ENCODE data around the gene FAM89B. TPM values are rescaled to one million over a fixed set of nuclear protein-coding genes. Genes with fewer than 3 reads are reported as not detected.
A peak's percentile ranks its signal among the peaks of the same experiment; 100 is the strongest.
"Not testable (repeated sequence)": the region's sequence is repeated elsewhere in the genome, so short reads cannot be mapped to it uniquely, and the experiment has no call there.

The FAM89B gene
- total RNA-seq, result 10 to 100 TPM; 12.8 to 22.7 TPM

DNA sequence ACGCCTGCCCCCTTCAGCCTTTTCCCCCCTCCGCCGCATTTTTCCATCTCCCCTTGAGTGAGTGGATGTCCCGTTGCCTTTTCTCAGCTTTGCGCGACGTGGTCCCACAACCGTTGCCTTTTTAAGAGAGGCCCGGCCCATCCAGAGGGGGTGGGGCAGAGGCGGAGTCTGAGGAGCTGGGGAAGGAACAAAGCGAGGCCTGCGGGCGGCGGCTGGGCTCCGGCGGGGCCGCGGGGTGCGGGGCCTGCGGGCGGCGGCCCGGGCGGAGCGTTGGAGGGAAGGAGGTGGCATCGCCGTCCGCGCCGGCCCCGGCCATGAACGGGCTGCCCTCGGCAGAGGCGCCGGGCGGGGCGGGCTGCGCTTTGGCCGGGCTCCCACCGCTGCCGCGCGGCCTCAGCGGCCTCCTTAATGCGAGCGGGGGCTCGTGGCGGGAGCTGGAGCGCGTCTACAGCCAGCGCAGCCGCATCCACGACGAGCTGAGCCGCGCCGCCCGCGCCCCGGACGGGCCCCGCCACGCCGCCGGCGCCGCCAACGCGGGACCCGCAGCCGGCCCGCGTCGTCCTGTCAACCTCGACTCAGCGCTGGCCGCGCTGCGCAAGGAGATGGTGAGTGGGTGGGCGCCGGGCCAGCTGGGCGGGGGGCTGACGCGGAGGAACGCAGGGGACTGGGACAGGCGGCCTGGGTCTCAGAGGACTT is at the start of gene FAM89B:
TSS of gene FAM89B (plus strand) at position 183 of the 696 bp plus-strand sequence. CDS start at position 315, 132 bp downstream.
- peak; percentile 94 for DNase-seq
- H3K36me3 Mint-ChIP-seq (ENCODE audit: low read depth), result peaks cover 37% of the 10 kb centered on the region
- intact Hi-C loops (cut with DNase I, micrococcal nuclease), result loop anchor here (1.0 to 5.0 kb wide), 8 partner anchors 140 to 795 kb away; partner anchors contain the start of genes ATG2A (in 1 of the 2), CFL1 (in 1 of the 2), EHD1 (in 1 of the 2) and KAT5 (in 1 of the 2)
- no peaks in the 10 kb centered on the region for H3K27me3 Mint-ChIP-seq
- CTCF ChIA-PET, result interaction anchor here (0.5 to 4.6 kb wide), 14 partner anchors 10 to 1327 kb away, joined by 3 to 42 read pairs (median 4); partner anchors contain the start of gene PCNX3
- ATAC-seq, result peak; percentile 7
- POLR2A ChIA-PET, result interaction anchor here (0.7 to 1.9 kb wide), 8 partner anchors 15 to 762 kb away, joined by 3 to 9 read pairs (median 3); partner anchors contain the start of gene MALAT1
- peaks cover 48% of the 10 kb centered on the region for H3K4me1 Mint-ChIP-seq
- no peaks in the 10 kb centered on the region for H3K9me3 Mint-ChIP-seq (ENCODE audit: low read depth)
- H3K4me3 Mint-ChIP-seq, result peak within 1 kb of the TSS; percentile 97
- H3K27ac Mint-ChIP-seq, result peak within 1 kb of the TSS; percentile 89

DNA sequence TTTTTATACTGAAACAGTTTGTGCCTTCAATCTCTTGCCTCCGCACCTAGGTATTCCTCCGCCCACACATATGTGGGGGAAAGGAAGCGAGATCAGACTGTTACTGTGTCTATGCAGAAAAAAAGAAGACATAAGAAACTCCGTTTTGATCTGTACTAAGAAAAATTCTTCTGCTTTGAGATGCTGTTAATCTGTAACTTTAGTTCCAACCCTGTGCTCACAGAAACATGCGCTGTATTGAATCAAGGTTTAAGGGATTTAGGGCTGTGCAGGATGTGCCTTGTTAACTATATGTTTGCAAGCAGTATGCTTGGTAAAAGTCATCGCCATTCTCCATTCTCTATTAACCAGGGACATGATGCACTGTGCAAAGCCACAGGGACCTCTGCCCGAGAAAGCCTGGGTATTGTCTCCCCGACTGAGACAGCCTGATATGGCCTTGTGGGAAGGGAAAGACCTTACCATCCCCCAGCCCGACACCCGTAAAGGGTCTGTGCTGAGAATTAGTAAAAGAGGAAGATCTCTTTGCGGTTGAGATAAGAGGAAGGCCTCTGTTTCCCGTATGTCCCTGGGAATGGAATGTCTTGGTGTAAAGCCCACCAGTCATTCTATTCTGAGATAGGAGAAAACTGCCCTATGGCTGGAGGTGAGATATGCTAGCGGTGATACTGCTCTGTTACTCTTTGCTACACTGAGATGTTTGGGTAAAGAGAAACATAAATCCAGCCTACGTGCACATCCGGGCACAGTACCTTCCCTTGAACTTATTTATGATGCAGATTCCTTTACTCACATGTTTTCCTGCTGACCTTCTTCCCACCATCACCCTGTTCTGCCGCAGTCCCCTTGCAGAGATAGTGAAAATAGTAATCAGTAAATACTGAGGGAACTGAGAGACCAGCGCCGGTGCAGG is 49.4 kb upstream of the FAM89B start:
- H3K9me3 Mint-ChIP-seq (ENCODE audit: low read depth); H3K27me3 Mint-ChIP-seq; intact Hi-C loops (cut with DNase I, micrococcal nuclease): not testable (repeated sequence)
- POLR2A ChIA-PET, result interaction anchor here (1.1 kb wide), 1 partner anchor 17 kb away, joined by 3 read pairs; no protein-coding TSS in a partner anchor
- Mint-ChIP-seq H3K36me3 (ENCODE audit: low read depth) (peaks cover 13% of the 10 kb centered on the region), H3K27ac (peak overlapping the region; percentile 93), H3K4me3 (peak overlapping the region; percentile 74), H3K4me1 (peaks cover 43% of the 10 kb centered on the region)
- CTCF ChIA-PET, result interaction anchor here (1.3 kb wide), 1 partner anchor 107 kb away, joined by 3 read pairs; no protein-coding TSS in a partner anchor
- peak; percentile 57 for DNase-seq
- peak; percentile 23 for ATAC-seq

DNA sequence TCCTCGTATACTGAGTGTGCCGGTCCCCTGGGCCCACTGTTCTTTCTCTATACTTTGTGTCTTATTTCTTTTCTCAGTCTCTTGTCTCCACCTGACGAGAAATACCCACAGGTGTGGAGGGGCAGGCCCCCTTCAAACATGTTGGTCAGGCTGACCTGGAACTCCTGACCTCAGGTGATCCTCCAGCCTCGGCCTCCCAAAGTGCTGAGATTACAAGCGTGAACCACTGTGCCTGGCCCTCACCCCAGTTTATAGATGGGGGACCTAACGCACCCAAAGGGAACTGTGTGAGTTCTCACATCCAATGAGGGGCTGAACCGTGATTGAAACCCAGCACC is 48.7 kb upstream of the FAM89B start:
- H3K4me3 Mint-ChIP-seq, result peak overlapping the region; percentile 74
- H3K9me3 Mint-ChIP-seq (ENCODE audit: low read depth); H3K27me3 Mint-ChIP-seq; DNase-seq; intact Hi-C loops (cut with DNase I, micrococcal nuclease): not testable (repeated sequence)
- peaks cover 43% of the 10 kb centered on the region for H3K4me1 Mint-ChIP-seq
- H3K36me3 Mint-ChIP-seq (ENCODE audit: low read depth), result peaks cover 13% of the 10 kb centered on the region
- ATAC-seq, result peak; percentile 10
- CTCF ChIA-PET, result interaction anchor here (0.5 to 3.8 kb wide), 2 partner anchors 9 to 17 kb away, joined by 3 to 26 read pairs; no protein-coding TSS in a partner anchor
- peak overlapping the region; percentile 93 for H3K27ac Mint-ChIP-seq
- POLR2A ChIA-PET, result interaction anchor here (0.9 to 1.1 kb wide), 2 partner anchors 17 to 98 kb away, joined by 3 read pairs; no protein-coding TSS in a partner anchor

DNA sequence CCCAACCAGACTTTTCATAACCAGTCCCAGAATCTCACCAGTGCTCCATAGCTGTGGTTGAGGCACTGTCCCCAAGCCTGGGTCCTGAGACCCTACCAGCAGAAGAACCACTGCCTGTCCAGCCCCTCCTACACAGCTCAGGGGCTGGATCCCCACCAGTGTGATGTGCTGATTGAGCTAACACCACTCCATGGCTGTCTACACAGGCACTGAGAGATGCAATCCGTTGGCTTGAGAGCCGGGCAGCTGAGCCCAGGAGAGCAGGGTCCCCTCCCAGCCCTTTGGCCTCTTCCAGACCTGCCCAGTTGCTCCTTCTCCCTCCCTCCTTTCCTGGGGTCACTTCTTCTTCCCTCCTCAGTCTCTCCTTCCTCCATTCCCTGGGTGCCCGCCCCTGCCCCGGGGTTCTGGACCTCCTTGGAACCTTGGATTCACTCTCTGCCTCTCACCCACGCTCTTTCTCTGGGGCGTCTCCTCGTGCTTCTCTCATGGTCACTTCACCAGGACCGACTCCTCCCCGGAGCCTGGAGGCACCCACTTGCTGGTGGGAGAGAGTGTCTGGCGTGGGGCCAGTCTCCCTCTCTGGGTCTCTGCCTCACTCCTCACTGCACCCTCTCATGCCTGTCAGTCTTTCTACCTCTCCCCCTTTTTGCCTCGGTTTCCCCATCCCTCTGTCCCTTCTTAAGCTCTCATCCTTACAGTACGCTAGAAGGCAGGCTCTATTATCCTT is 48.2 kb upstream of the FAM89B start:
- Mint-ChIP-seq H3K27ac (peak overlapping the region; percentile 93), H3K36me3 (ENCODE audit: low read depth) (peaks cover 16% of the 10 kb centered on the region), H3K4me1 (peaks cover 48% of the 10 kb centered on the region), H3K4me3 (peak overlapping the region; percentile 74), H3K9me3 (ENCODE audit: low read depth) (no peaks in the 10 kb centered on the region), H3K27me3 (no peaks in the 10 kb centered on the region)
- CTCF ChIA-PET, result interaction anchor here (0.5 to 3.8 kb wide), 5 partner anchors 9 to 256 kb away, joined by 3 to 26 read pairs (median 4); no protein-coding TSS in a partner anchor
- POLR2A ChIA-PET, result interaction anchor here (0.9 to 1.5 kb wide), 4 partner anchors 17 to 99 kb away, joined by 3 to 4 read pairs (median 3); partner anchors contain the start of gene PCNX3
- ATAC-seq (peak; percentile 11), DNase-seq (no peak)
- intact Hi-C loops (cut with DNase I, micrococcal nuclease), result loop anchor here in 1 of 2 experiments (1.0 to 2.0 kb wide), 2 partner anchors 91 to 395 kb away; partner anchors contain the start of genes C11orf68, DRAP1, MAP3K11 and PCNX3

DNA sequence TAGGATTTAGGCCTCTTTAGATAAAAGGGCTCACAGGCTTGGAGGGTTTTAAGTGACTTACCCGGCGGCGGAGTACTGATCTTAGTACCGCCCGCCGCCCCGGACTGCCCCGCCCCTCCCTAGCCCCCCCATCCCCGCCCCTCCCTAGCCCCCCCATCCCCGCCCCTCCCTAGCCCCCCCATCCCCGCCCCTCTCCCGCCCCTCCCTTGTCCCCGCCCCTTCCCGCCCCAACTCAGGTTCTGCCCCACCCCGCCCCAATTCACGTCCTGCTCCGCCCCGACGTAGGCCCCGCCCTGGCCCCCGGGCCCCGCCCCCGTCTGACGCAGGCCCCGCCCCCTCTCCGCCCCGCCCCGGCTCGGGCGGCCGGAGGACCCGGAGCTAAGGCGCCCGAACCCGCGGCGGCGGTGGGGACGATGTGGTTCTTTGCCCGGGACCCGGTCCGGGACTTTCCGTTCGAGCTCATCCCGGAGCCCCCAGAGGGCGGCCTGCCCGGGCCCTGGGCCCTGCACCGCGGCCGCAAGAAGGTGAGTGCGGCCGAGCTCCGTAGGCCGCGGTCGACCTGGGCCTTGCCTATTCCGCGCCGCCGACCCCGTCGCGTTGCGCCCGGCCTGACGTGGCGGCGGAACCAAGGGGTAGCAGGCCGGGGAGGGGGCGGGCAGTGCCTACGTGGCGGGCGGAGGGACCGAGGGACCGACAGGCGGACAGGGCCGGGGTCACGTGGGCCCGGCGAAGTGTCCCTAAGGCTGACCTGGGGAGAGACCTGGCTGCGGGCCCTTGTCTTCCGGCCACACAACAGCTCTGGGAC is 47.4 kb upstream of the FAM89B start, which contains the start of gene SCYL1:
TSS of gene SCYL1 (plus strand) at position 343 of the 805 bp plus-strand sequence. CDS start at position 414, 71 bp downstream.
- intact Hi-C loops (cut with DNase I, micrococcal nuclease), result loop anchor here in 1 of 2 experiments (1.0 to 2.0 kb wide), 8 partner anchors 15 to 477 kb away; partner anchors contain the start of genes BANF1, C11orf68, DRAP1 and EIF1AD

DNA sequence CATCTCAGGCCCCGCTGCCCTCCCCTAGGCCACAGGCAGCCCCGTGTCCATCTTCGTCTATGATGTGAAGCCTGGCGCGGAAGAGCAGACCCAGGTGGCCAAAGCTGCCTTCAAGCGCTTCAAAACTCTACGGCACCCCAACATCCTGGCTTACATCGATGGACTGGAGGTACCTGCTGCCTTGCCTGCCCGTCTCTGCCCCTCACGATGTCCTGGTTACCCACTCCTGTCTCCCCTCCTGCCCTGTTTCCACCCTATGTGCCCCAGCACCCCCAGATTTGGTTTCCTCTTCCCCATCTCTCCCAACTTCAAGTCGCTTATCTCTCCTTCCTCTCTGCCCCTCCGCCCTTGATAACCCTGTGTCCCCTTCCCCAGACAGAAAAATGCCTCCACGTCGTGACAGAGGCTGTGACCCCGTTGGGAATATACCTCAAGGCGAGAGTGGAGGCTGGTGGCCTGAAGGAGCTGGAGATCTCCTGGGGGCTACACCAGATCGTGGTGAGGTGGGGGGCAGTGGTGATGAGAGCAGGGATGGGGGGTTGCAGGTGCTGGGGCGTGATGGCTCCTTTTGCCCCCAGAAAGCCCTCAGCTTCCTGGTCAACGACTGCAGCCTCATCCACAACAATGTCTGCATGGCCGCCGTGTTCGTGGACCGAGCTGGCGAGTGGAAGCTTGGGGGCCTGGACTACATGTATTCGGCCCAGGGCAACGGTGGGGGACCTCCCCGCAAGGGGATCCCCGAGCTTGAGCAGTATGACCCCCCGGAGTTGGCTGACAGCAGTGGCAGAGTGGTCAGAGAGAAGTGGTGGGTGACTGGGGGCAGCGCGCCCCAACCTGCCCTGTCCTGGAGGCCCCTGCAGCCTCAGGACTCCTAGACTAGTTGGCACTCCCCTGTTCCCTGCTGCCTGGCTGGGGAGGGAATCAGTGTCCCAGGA is 46.5 kb upstream of the FAM89B start:
- DNase-seq (no peak), ATAC-seq (peak; percentile 11)
- H3K36me3 Mint-ChIP-seq (ENCODE audit: low read depth), result peaks cover 18% of the 10 kb centered on the region
- ChIA-PET CTCF (interaction anchor here (0.6 to 3.8 kb wide), 10 partner anchors 15 to 592 kb away, joined by 3 to 26 read pairs (median 4); no protein-coding TSS in a partner anchor), POLR2A (interaction anchor here (0.6 to 1.5 kb wide), 5 partner anchors 13 to 105 kb away, joined by 3 to 8 read pairs (median 3); partner anchors contain the start of genes MALAT1 and PCNX3)
- H3K4me1 Mint-ChIP-seq, result peaks cover 51% of the 10 kb centered on the region
- H3K27me3 Mint-ChIP-seq, result no peaks in the 10 kb centered on the region
- H3K4me3 Mint-ChIP-seq, result peak overlapping the region; percentile 86
- no peaks in the 10 kb centered on the region for H3K9me3 Mint-ChIP-seq (ENCODE audit: low read depth)
- peak overlapping the region; percentile 69 for H3K27ac Mint-ChIP-seq
- intact Hi-C loops (cut with DNase I, micrococcal nuclease), result loop anchor here in 1 of 2 experiments (1.0 to 2.0 kb wide), 7 partner anchors 14 to 476 kb away; partner anchors contain the start of genes BANF1, EIF1AD, MAP3K11 and PCNX3

More for the DNA sequence above, 47.4 kb upstream of the FAM89B start, which contains the start of gene SCYL1:
- POLR2A ChIA-PET, result interaction anchor here (0.6 to 1.5 kb wide), 6 partner anchors 14 to 104 kb away, joined by 3 to 8 read pairs (median 3); partner anchors contain the start of genes MALAT1 and PCNX3
- Mint-ChIP-seq H3K9me3 (ENCODE audit: low read depth) (no peaks in the 10 kb centered on the region), H3K4me3 (peak within 1 kb of the TSS; percentile 86), H3K4me1 (peaks cover 51% of the 10 kb centered on the region), H3K27me3 (no peaks in the 10 kb centered on the region), H3K36me3 (ENCODE audit: low read depth) (peaks cover 16% of the 10 kb centered on the region), H3K27ac (peak within 1 kb of the TSS; percentile 93)
- DNase-seq, result peak; percentile 91
- peak; percentile 85 for ATAC-seq
- CTCF ChIA-PET, result interaction anchor here (0.6 to 3.8 kb wide), 7 partner anchors 16 to 255 kb away, joined by 3 to 26 read pairs (median 4); no protein-coding TSS in a partner anchor

DNA sequence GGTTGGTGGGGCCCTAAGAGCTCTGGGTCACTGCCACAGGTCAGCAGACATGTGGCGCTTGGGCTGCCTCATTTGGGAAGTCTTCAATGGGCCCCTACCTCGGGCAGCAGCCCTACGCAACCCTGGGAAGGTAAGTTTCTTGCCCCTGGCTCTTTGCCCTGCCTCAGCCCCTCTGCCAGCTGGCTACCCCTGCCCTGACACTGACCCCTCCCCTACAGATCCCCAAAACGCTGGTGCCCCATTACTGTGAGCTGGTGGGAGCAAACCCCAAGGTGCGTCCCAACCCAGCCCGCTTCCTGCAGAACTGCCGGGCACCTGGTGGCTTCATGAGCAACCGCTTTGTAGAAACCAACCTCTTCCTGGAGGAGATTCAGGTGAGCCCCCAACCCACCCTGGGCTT is 45.6 kb upstream of the FAM89B start:
- H3K27ac Mint-ChIP-seq, result no peak overlapping the region
- no peaks in the 10 kb centered on the region for H3K9me3 Mint-ChIP-seq (ENCODE audit: low read depth)
- ChIA-PET POLR2A (interaction anchor here (0.5 kb wide), 1 partner anchor 748 kb away, joined by 3 read pairs; no protein-coding TSS in a partner anchor), CTCF (interaction anchor here (0.7 to 3.8 kb wide), 4 partner anchors 9 to 195 kb away, joined by 3 to 26 read pairs (median 3); no protein-coding TSS in a partner anchor)
- H3K4me3 Mint-ChIP-seq, result peak overlapping the region; percentile 86
- peaks cover 27% of the 10 kb centered on the region for H3K36me3 Mint-ChIP-seq (ENCODE audit: low read depth)
- H3K4me1 Mint-ChIP-seq, result peaks cover 48% of the 10 kb centered on the region
- intact Hi-C loops (cut with DNase I, micrococcal nuclease), result no loop called here
- no peak for ATAC-seq
- no peak for DNase-seq
- H3K27me3 Mint-ChIP-seq, result no peaks in the 10 kb centered on the region

DNA sequence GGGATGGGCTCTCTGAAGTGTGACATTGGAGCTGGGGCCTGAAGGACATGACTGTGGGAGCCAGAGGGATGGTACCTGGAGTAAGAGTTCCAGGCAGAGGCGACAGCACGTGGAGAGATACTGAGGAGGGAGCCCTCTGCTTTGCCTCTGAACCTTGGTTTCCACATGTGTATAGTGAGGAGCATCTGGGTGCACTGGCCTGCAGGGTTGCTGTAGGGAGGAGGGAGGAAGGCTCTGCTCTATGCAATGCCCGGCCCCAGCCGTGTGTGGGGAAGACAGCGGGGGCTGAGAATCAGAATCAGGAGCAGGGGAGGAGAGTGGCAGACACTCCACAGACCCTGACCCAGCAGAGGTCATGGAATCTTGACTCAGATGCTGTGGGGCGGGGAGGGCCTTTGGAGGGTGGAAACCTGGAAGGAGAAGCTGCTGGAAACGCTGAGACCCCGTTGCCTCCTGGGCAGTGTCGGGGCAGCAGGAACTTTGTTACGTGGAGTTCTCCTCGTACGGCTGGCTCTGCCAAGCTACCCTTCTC is 43.5 kb upstream of the FAM89B start:
- intact Hi-C loops (cut with DNase I, micrococcal nuclease), result no loop called here
- no peak overlapping the region for H3K27ac Mint-ChIP-seq
- CTCF ChIA-PET, result interaction anchor here (0.6 to 1.1 kb wide), 3 partner anchors 8 to 42 kb away, joined by 3 to 4 read pairs (median 4); no protein-coding TSS in a partner anchor
- peaks cover 33% of the 10 kb centered on the region for H3K36me3 Mint-ChIP-seq (ENCODE audit: low read depth)
- no peak for ATAC-seq
- no peaks in the 10 kb centered on the region for H3K9me3 Mint-ChIP-seq (ENCODE audit: low read depth)
- peaks cover 30% of the 10 kb centered on the region for H3K4me1 Mint-ChIP-seq
- POLR2A ChIA-PET, result interaction anchor here (0.5 kb wide), 1 partner anchor 261 kb away, joined by 5 read pairs; no protein-coding TSS in a partner anchor
- DNase-seq, result no peak
- H3K27me3 Mint-ChIP-seq, result no peaks in the 10 kb centered on the region
- no peak overlapping the region for H3K4me3 Mint-ChIP-seq

Measured in activated CD4-positive, alpha-beta T cell treated with anti-CD3 and anti-CD28 coated beads for 36 hours (primary cell).